NCI-H226 (cell line): Measurements from ENCODE around the gene HMCN1.
"Not testable (repeated sequence)": the region's sequence is repeated elsewhere in the genome, so short reads cannot be mapped to it uniquely, and the experiment has no call there.

ENCODE experiments used
- DNase-seq: peaks from one replicate; pipeline ENCODE4 v3.0.0-alpha.2; 2015

HMCN1 gene

GRCh38 chr1:185860311-185860710 lies 126.1 kb downstream of the HMCN1 start:
- DNase-seq, result peak; percentile 46

- no peak for DNase-seq
Observed at GRCh38 chr1:185860859-185861258, 126.7 kb downstream of the HMCN1 start.

- DNase-seq, result peak; percentile 83
Observed at GRCh38 chr1:185861630-185862029, 127.4 kb downstream of the HMCN1 start.

- DNase-seq, result peak; percentile 28
Observed at GRCh38 chr1:185862235-185862634, 128.0 kb downstream of the HMCN1 start.

- DNase-seq, result no peak
Observed at GRCh38 chr1:185864331-185864730, 130.1 kb downstream of the HMCN1 start.

- peak; percentile 86 for DNase-seq
Observed at GRCh38 chr1:185864889-185865517, 130.8 kb downstream of the HMCN1 start.

- no peak for DNase-seq
Observed at GRCh38 chr1:185869590-185869989, 135.4 kb downstream of the HMCN1 start.

GRCh38 chr1:185871627-185872150 lies 137.5 kb downstream of the HMCN1 start:
- DNase-seq, result no peak

- no peak for DNase-seq
Observed at GRCh38 chr1:185874246-185874645, 140.1 kb downstream of the HMCN1 start.

- no peak for DNase-seq
Observed at GRCh38 chr1:185880330-185880729, 146.1 kb downstream of the HMCN1 start.

GRCh38 chr1:185880779-185881333 lies 146.7 kb downstream of the HMCN1 start:
- no peak for DNase-seq

- DNase-seq, result no peak
Observed at GRCh38 chr1:185886046-185886445, 151.9 kb downstream of the HMCN1 start.

GRCh38 chr1:185886671-185887070 lies 152.5 kb downstream of the HMCN1 start:
- DNase-seq, result no peak

- DNase-seq, result not testable (repeated sequence)
Observed at GRCh38 chr1:185892831-185893403, 158.7 kb downstream of the HMCN1 start.

- DNase-seq, result peak; percentile 54
Observed at GRCh38 chr1:185894791-185895190, 160.6 kb downstream of the HMCN1 start.

GRCh38 chr1:185895208-185895900 lies 161.2 kb downstream of the HMCN1 start:
- peak; percentile 42 for DNase-seq

- DNase-seq, result peak; percentile 8
Observed at GRCh38 chr1:185896863-185897262, 162.7 kb downstream of the HMCN1 start.

- DNase-seq, result no peak
Observed at GRCh38 chr1:185906186-185906585, 172.0 kb downstream of the HMCN1 start.

- no peak for DNase-seq
Observed at GRCh38 chr1:185907246-185907645, 173.1 kb downstream of the HMCN1 start.

- DNase-seq, result no peak
Observed at GRCh38 chr1:185911978-185912377, 177.8 kb downstream of the HMCN1 start.

- no peak for DNase-seq
Observed at GRCh38 chr1:185912504-185912903, 178.3 kb downstream of the HMCN1 start.

- DNase-seq, result no peak
Observed at GRCh38 chr1:185914089-185914488, 179.9 kb downstream of the HMCN1 start.

GRCh38 chr1:185916861-185917260 lies 182.7 kb downstream of the HMCN1 start:
- DNase-seq, result peak; percentile 55

GRCh38 chr1:185917646-185918045 lies 183.5 kb downstream of the HMCN1 start:
- peak; percentile 16 for DNase-seq
